ENCODE results near the gene PYCARD. TPM values are rescaled to one million over a fixed set of nuclear protein-coding genes. Genes with fewer than 3 reads are reported as not detected.

The PYCARD gene
- total and polyA plus RNA-seq, 2 experiments from 2014 or later = 9.4 to 16.1 TPM

DNA sequence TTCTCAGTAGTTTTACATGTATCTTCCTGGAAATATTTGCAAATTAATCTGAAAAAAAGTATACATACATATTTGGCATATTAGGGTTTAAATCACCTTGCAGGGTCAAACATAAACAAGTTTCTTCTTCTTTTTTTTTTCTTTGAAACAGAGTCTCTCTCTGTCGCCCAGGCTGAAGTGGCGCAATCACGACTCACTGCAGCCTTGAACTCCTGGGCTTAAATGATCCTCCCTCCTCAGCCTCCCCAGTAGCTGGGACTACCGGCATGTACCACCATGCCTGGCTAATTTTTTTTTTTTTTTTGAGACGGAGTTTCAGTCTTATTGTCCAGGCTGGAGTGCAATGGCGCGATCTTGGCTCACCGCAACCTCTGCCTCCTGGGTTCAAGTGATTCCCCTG, 35.2 kb downstream of the PYCARD start:
- H4K20me1 ChIP-seq (ENCODE audit: insufficient read depth, poor library complexity, severe bottlenecking) = no peaks in the 10 kb centered on the region
- 97% methylated on average over 8 of the region's 8 CpGs for whole genome bisulfite sequencing (ENCODE audit: low lambda C conversion rate, missing lambda C conversion rate)
- no peaks in the 10 kb centered on the region for H3K79me2 ChIP-seq
- H3K27ac ChIP-seq = no peak overlapping the region
- no peaks in the 10 kb centered on the region for H3K9me2 ChIP-seq (replicated peaks; ENCODE audit: insufficient read depth)
- TF ChIP-seq, protein P1, sequence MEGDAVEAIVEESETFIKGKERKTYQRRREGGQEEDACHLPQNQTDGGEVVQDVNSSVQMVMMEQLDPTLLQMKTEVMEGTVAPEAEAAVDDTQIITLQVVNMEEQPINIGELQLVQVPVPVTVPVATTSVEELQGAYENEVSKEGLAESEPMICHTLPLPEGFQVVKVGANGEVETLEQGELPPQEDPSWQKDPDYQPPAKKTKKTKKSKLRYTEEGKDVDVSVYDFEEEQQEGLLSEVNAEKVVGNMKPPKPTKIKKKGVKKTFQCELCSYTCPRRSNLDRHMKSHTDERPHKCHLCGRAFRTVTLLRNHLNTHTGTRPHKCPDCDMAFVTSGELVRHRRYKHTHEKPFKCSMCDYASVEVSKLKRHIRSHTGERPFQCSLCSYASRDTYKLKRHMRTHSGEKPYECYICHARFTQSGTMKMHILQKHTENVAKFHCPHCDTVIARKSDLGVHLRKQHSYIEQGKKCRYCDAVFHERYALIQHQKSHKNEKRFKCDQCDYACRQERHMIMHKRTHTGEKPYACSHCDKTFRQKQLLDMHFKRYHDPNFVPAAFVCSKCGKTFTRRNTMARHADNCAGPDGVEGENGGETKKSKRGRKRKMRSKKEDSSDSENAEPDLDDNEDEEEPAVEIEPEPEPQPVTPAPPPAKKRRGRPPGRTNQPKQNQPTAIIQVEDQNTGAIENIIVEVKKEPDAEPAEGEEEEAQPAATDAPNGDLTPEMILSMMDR (IDR thresholded peaks at IDR 0.05; ENCODE audit: poor library complexity) = no peak
- TF ChIP-seq EZH2phosphoT487 (IDR thresholded peaks at IDR 0.05; ENCODE audit: low read depth, severe bottlenecking, unreplicated experiment) = no peak
- no peak for TF ChIP-seq EZH2 (IDR thresholded peaks at IDR 0.05; ENCODE audit: borderline replicate concordance)
- no peaks in the 10 kb centered on the region for H3K27me3 ChIP-seq
- no peaks in the 10 kb centered on the region for H3K9me3 ChIP-seq (ENCODE audit: low read depth)
- H3K4me2 ChIP-seq = no peak overlapping the region
- H3K4me1 ChIP-seq (ENCODE audit: insufficient read depth) = peaks cover 5% of the 10 kb centered on the region
- H3K4me3 ChIP-seq = no peak overlapping the region
- no peak for DNase-seq (ENCODE audit: low spot score)
- no peaks in the 10 kb centered on the region for H3K36me3 ChIP-seq (replicated peaks; ENCODE audit: insufficient read depth, low read depth)
- H2AFZ ChIP-seq = no peak overlapping the region

DNA sequence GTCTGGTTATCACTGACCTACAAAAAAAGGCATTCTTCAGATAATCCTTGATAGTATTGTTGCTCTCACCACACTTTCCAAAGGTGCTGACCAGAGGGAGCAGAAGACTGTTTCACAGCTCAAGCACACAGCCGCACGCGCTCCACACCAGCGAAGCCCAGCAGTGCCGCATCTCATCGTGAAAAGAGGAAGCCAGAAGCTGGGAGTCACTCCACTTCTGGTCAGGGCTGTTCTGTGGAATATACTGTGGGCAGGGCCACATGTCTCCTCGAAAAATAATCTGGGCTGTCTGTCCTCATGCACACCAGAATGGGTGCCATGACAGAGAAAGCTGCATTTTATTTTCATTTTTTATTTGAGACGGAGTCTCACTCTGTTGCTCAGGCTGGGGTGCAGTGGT, 45.4 kb downstream of the PYCARD start:
- 59% methylated on average over 8 of the region's 8 CpGs for WGBS (ENCODE audit: low lambda C conversion rate, missing lambda C conversion rate)
- H3K27ac ChIP-seq = no peak overlapping the region
- no peaks in the 10 kb centered on the region for H3K79me2 ChIP-seq
- H3K9me3 ChIP-seq (ENCODE audit: low read depth) = no peaks in the 10 kb centered on the region
- no peak for DNase-seq (ENCODE audit: low spot score)
- no peak overlapping the region for H3K4me2 ChIP-seq
- no peaks in the 10 kb centered on the region for H4K20me1 ChIP-seq (ENCODE audit: insufficient read depth, poor library complexity, severe bottlenecking)
- no peaks in the 10 kb centered on the region for H3K4me1 ChIP-seq (ENCODE audit: insufficient read depth)
- TF ChIP-seq, protein P1 (IDR thresholded peaks at IDR 0.05; ENCODE audit: poor library complexity) = no peak
- no peak for TF ChIP-seq EZH2phosphoT487 (IDR thresholded peaks at IDR 0.05; ENCODE audit: low read depth, severe bottlenecking, unreplicated experiment)
- no peak for TF ChIP-seq EZH2 (IDR thresholded peaks at IDR 0.05; ENCODE audit: borderline replicate concordance)
- no peaks in the 10 kb centered on the region for H3K9me2 ChIP-seq (replicated peaks; ENCODE audit: insufficient read depth)
- H2AFZ ChIP-seq = no peak overlapping the region
- H3K4me3 ChIP-seq = no peak overlapping the region
- no peaks in the 10 kb centered on the region for H3K36me3 ChIP-seq (replicated peaks; ENCODE audit: insufficient read depth, low read depth)
- no peaks in the 10 kb centered on the region for H3K27me3 ChIP-seq

Small RNAs within 50 kb of the gene (small RNA-seq; reads per million reads assigned to genes)
- gene AC009088.4 (not detected), gene NDUFA3P6 (not detected)

Other genes with a start within 250 kb of the PYCARD start
- 1.8 and 2.7 TPM in 2 replicates for gene SETD1A, start 245.0 kb downstream of the PYCARD start, total RNA-seq
- 2.2 and 2.3 TPM in 2 replicates for gene SETD1A, start 245.0 kb downstream of the PYCARD start, polyA plus RNA-seq
- 17.5 and 18.1 TPM in 2 replicates for gene HSD3B7, start 217.6 kb downstream of the PYCARD start, total RNA-seq
- gene HSD3B7, start 217.6 kb downstream of the PYCARD start, polyA plus RNA-seq = 16.7 and 20.8 TPM in 2 replicates
- 0.87 and 1.6 TPM in 2 replicates for gene STX1B, start 192.1 kb downstream of the PYCARD start, total RNA-seq
- 2.0 and 2.7 TPM in 2 replicates for gene STX1B, start 192.1 kb downstream of the PYCARD start, polyA plus RNA-seq
- 23.2 and 25.9 TPM in 2 replicates for gene STX4, start 169.2 kb downstream of the PYCARD start, total RNA-seq
- gene STX4, start 169.2 kb downstream of the PYCARD start, polyA plus RNA-seq = 72.4 and 90.4 TPM in 2 replicates
- gene ZNF668, start 128.5 kb downstream of the PYCARD start, total RNA-seq = 6.9 and 8.1 TPM in 2 replicates
- gene ZNF668, start 128.5 kb downstream of the PYCARD start, polyA plus RNA-seq = 12.4 and 13.0 TPM in 2 replicates
- 6.2 and 9.1 TPM in 2 replicates for gene ZNF646, start 128.3 kb downstream of the PYCARD start, total RNA-seq
- 3.1 and 4.8 TPM in 2 replicates for gene ZNF646, start 128.3 kb downstream of the PYCARD start, polyA plus RNA-seq
- 1.5 and 2.2 TPM in 2 replicates for gene PRSS53, start 113.8 kb downstream of the PYCARD start, total RNA-seq
- 0.39 and 0.66 TPM in 2 replicates for gene PRSS53, start 113.8 kb downstream of the PYCARD start, polyA plus RNA-seq
- 105 and 128 TPM in 2 replicates for gene VKORC1, start 108.0 kb downstream of the PYCARD start, total RNA-seq
- 195 and 228 TPM in 2 replicates for gene VKORC1, start 108.0 kb downstream of the PYCARD start, polyA plus RNA-seq
- 27.3 and 30.9 TPM in 2 replicates for gene BCKDK, start 94.4 kb downstream of the PYCARD start, total RNA-seq
- gene BCKDK, start 94.4 kb downstream of the PYCARD start, polyA plus RNA-seq = 62.1 and 75.2 TPM in 2 replicates
- gene KAT8, start 85.1 kb downstream of the PYCARD start, total RNA-seq = 44.2 and 53.4 TPM in 2 replicates
- gene KAT8, start 85.1 kb downstream of the PYCARD start, polyA plus RNA-seq = 33.9 and 34.8 TPM in 2 replicates
- gene PRSS8, start 67.0 kb downstream of the PYCARD start, total RNA-seq = 155 and 192 TPM in 2 replicates
- gene PRSS8, start 67.0 kb downstream of the PYCARD start, polyA plus RNA-seq = 297 and 320 TPM in 2 replicates
- 0.63 and 2.9 TPM in 2 replicates for gene PRSS36, start 52.7 kb downstream of the PYCARD start, total RNA-seq
- 1.4 and 2.1 TPM in 2 replicates for gene PRSS36, start 52.7 kb downstream of the PYCARD start, polyA plus RNA-seq
- gene FUS, start 22.6 kb downstream of the PYCARD start, total RNA-seq = 39.7 and 47.4 TPM in 2 replicates
- gene FUS, start 22.6 kb downstream of the PYCARD start, polyA plus RNA-seq = 327 and 345 TPM in 2 replicates
- gene TRIM72, start 11.4 kb upstream of the PYCARD start, total RNA-seq = 0.04 TPM in 1 of 2 replicates, not detected in the other
- not detected in 2 replicates for gene TRIM72, start 11.4 kb upstream of the PYCARD start, polyA plus RNA-seq
- gene PYDC1, start 14.4 kb upstream of the PYCARD start, total RNA-seq = not detected in 2 replicates
- gene PYDC1, start 14.4 kb upstream of the PYCARD start, polyA plus RNA-seq = not detected in 2 replicates
- gene ITGAM, start 57.2 kb upstream of the PYCARD start, total RNA-seq = 0.32 and 2.5 TPM in 2 replicates
- gene ITGAM, start 57.2 kb upstream of the PYCARD start, polyA plus RNA-seq = not detected in 2 replicates
- gene ITGAX, start 152.4 kb upstream of the PYCARD start, total RNA-seq = 0.52 and 0.60 TPM in 2 replicates
- gene ITGAX, start 152.4 kb upstream of the PYCARD start, polyA plus RNA-seq = 0.43 and 0.50 TPM in 2 replicates
- not detected in 2 replicates for gene ITGAD, start 190.6 kb upstream of the PYCARD start, total RNA-seq
- gene ITGAD, start 190.6 kb upstream of the PYCARD start, polyA plus RNA-seq = not detected in 2 replicates
- gene COX6A2, start 225.6 kb upstream of the PYCARD start, total RNA-seq = not detected in 2 replicates
- gene COX6A2, start 225.6 kb upstream of the PYCARD start, polyA plus RNA-seq = 1.7 TPM in 1 of 2 replicates, not detected in the other
- gene ZNF843, start 240.0 kb upstream of the PYCARD start, total RNA-seq = 1.2 and 1.7 TPM in 2 replicates
- 0.54 and 0.64 TPM in 2 replicates for gene ZNF843, start 240.0 kb upstream of the PYCARD start, polyA plus RNA-seq